Left lung (tissue), 10 donors: ENCODE measurements around the gene GBP2. TPM values are rescaled to one million over a fixed set of nuclear protein-coding genes. Genes with fewer than 3 reads are reported as not detected.

Source experiments
- ATAC-seq: fragments of 200-7000 bp; cut with Tn5 transposase; one replicate; pipeline ENCODE4 v1.9.1; 2020; ENCODE audit warnings: moderate library complexity
- DNase-seq, 4 donors: peaks; one replicate each; pipeline ENCODE4 v3.0.0-alpha.2; 2013 to 2020
- H3K27ac ChIP-seq, 2 donors: fragments of 200-600 bp; sonication (generic) in 1 of 2; one replicate each; pipeline versions ENCODE4 v1.5.0 to v1.8.0; 2020 to 2021
- H3K27me3 ChIP-seq, 2 donors: fragments of 200-600 bp; sonication (generic) in 1 of 2; one replicate each; pipeline versions ENCODE4 v1.5.0 to v1.8.0; 2020 to 2021
- H3K36me3 ChIP-seq, 2 donors: fragments of 200-600 bp; sonication (generic) in 1 of 2; one replicate each; pipeline versions ENCODE4 v1.5.0 to v1.8.0; 2020 to 2021
- H3K4me1 ChIP-seq, 2 donors: fragments of 200-600 bp; one replicate each; pipeline ENCODE4 v1.8.0; 2021
- H3K4me3 ChIP-seq, 2 donors: fragments of 200-600 bp; sonication (generic) in 1 of 2; one replicate each; pipeline versions ENCODE4 v1.5.0 to v1.8.0; 2020 to 2021; ENCODE audit warnings: mild to moderate bottlenecking in 1 of 2
- H3K9me3 ChIP-seq, 2 donors: fragments of 200-600 bp; sonication (generic) in 1 of 2; one replicate each; pipeline versions ENCODE4 v1.5.0 to v1.8.0; 2020 to 2021
- intact Hi-C, 2 donors: fragments of 100-400 bp; cut with DNase I; formaldehyde crosslinking; loops; one replicate each; pipeline versions ENCODE4 v1.11.2 to v1.14.2; 2022
- polyA plus RNA-seq, 6 donors: library from polyadenylated mRNA; unstranded; fragments of 120-200 nt; gene quantifications; one replicate each; pipeline ENCODE4 v1.2.1, GENCODE V29; 2013; ENCODE audit not compliant: insufficient read length in 6 of 6
- total RNA-seq, 2 donors: library from RNA; stranded (reverse); fragmentation: NEBNext Ultra II Directional; extraction: Animal tissue kit (Norgen Biotek cat#: 25700); gene quantifications; one replicate each; pipeline ENCODE4 v1.2.1, GENCODE V29; 2021
- TF ChIP-seq, protein P1 (sequence below), 2 donors: fragments of 200-600 bp; sonication (generic) in 1 of 2; IDR thresholded peaks; one replicate each; pipeline versions ENCODE4 v1.5.0 to v1.8.0; 2021; ENCODE audit warnings: antibody characterized with exemption in 2 of 2
- donor health status: DM: no; HTN: yes; CAD: no.
- donor health status: DM: no; HTN: no; CAD: no.

The GBP2 gene
- total and polyA plus RNA-seq, 8 donors: 2.8 to 67.2 (median 5.7) TPM

DNA sequence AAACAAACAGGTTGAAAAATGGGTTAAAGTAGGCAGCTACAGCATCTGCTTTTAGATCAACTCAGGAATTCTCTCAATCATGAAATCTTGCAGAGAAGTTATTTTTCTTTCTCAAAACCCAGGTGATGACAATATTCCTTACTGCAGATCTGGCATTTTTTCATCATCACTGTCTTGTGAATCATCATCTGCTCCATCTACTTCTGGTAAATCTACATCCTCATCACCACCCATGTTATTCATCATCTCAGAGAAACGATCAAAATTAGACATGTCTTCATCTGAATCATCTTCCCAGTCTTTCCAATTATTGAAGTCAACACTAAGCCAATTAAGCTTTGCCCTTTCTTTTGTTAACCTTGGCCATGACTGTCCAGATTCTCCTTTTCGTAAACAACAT is 21.8 kb downstream of the GBP2 start:
- Histone ChIP-seq H3K4me1 (no peaks in the 10 kb centered on the region), H3K27ac (no peak overlapping the region), H3K36me3 (peaks cover 0 to 53% of the 10 kb centered on the region in 2 donors), H3K4me3 (no peak overlapping the region), H3K9me3 (no peaks in the 10 kb centered on the region), H3K27me3 (no peaks in the 10 kb centered on the region)
- TF ChIP-seq, protein P1, sequence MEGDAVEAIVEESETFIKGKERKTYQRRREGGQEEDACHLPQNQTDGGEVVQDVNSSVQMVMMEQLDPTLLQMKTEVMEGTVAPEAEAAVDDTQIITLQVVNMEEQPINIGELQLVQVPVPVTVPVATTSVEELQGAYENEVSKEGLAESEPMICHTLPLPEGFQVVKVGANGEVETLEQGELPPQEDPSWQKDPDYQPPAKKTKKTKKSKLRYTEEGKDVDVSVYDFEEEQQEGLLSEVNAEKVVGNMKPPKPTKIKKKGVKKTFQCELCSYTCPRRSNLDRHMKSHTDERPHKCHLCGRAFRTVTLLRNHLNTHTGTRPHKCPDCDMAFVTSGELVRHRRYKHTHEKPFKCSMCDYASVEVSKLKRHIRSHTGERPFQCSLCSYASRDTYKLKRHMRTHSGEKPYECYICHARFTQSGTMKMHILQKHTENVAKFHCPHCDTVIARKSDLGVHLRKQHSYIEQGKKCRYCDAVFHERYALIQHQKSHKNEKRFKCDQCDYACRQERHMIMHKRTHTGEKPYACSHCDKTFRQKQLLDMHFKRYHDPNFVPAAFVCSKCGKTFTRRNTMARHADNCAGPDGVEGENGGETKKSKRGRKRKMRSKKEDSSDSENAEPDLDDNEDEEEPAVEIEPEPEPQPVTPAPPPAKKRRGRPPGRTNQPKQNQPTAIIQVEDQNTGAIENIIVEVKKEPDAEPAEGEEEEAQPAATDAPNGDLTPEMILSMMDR (IDR thresholded peaks at IDR 0.05): no peak
- intact Hi-C loops: no loop called here
- ATAC-seq (no peak), DNase-seq (no peak)

DNA sequence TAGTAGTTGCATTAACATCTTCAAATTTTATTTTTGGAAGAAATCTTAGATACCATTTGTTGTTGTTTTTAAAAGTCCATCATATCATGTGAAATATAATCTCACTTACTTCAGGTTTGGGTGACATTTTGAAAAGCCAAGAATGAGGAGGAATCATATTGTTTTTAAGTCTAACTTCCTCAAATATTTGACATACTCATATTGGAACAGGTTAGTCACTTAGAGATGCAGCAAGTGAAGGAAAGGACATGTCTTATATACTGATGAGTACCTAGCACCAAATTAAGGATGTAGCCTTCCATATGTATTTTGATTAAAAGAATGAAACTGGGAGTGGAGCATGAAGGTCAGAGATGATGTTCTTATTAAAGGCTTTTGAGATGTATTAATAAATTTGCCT is 23.9 kb downstream of the GBP2 start:
- TF ChIP-seq, protein P1 (IDR thresholded peaks at IDR 0.05): no peak
- intact Hi-C loops: no loop called here
- Histone ChIP-seq H3K9me3 (no peaks in the 10 kb centered on the region), H3K27ac (no peak overlapping the region), H3K27me3 (no peaks in the 10 kb centered on the region), H3K4me1 (no peaks in the 10 kb centered on the region), H3K36me3 (peaks cover 0 to 32% of the 10 kb centered on the region in 2 donors), H3K4me3 (no peak overlapping the region)
- DNase-seq: no peak
- no peak for ATAC-seq

DNA sequence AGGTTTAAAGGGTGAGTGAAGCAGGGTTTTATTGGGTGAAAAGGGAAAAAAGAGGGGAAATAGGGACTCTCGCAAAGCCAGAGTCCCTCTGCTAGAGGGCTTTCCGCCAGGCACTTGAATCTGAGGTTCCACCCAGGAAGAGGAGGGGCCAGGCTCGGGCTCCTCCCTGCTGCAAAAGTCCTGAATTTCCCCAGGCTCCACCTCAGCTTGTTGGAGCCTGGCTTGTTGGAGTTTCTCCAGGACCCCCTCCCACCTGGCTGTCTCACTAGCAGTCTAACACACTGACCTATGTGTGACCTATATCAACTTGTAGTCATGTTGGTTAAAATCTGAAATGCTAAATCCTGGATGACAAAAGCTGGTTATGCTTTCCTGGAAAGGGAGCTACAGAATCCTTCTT is 25.5 kb downstream of the GBP2 start:
- Histone ChIP-seq H3K27me3 (no peaks in the 10 kb centered on the region), H3K27ac (no peak overlapping the region), H3K9me3 (peaks cover 0 to 8% of the 10 kb centered on the region in 2 donors), H3K36me3 (peaks cover 0 to 16% of the 10 kb centered on the region in 2 donors), H3K4me1 (no peaks in the 10 kb centered on the region), H3K4me3 (no peak overlapping the region)
- TF ChIP-seq, protein P1 (IDR thresholded peaks at IDR 0.05): no peak
- intact Hi-C loops: no loop called here
- ATAC-seq (no peak), DNase-seq (no peak)

DNA sequence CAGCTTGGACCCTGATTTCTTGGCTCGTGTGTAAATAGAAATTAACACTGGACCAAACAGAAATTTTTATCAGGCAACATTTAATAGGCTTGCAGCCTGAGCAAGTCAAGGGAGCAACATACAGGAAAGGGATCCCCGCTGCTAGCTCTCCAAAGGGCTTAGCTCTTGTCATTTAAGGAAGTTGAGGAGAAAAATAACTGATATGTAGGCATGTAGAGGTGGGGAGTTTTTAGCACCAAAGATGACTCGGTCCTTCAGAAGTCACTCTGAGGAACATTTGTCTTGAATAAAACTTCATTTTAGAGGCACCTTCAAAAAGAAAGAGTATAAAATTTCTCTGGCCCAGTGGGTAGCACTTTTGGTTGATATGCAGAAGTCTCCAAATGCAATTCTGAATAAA is 27.1 kb downstream of the GBP2 start:
- no peaks in the 10 kb centered on the region for H3K27me3 ChIP-seq
- ATAC-seq: no peak
- H3K4me3 ChIP-seq: no peak overlapping the region
- intact Hi-C loops: loop anchor here in 1 of 2 donors (10.0 kb wide), 1 partner anchor 256 kb away; no protein-coding TSS in a partner anchor
- no peak for DNase-seq
- peaks cover 0 to 8% of the 10 kb centered on the region in 2 donors for H3K9me3 ChIP-seq
- TF ChIP-seq, protein P1 (IDR thresholded peaks at IDR 0.05): no peak
- no peaks in the 10 kb centered on the region for H3K4me1 ChIP-seq
- H3K36me3 ChIP-seq: peaks cover 0 to under 1% of the 10 kb centered on the region in 2 donors
- H3K27ac ChIP-seq: no peak overlapping the region

DNA sequence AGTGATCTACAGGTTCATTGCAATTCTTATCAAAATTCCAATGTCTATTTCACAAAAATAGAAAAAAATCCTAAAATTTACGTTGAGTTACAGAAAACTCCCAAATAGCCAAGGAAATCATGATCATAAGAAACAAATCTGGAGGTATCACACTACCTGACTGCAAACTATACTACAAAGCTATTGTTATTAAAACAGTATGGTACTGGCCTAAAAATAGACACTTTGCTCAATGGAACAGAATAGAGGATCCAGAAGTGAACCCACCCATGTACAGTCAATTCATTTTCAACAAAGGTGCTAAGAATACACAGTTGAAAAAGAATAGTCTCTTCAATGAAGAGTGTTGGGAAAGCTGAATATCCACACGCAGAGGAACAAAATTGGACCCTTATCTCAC is 30.2 kb downstream of the GBP2 start:
- no peak overlapping the region for H3K4me3 ChIP-seq
- H3K9me3 ChIP-seq: peaks cover 0 to 8% of the 10 kb centered on the region in 2 donors
- intact Hi-C loops: loop anchor here in 1 of 2 donors (10.0 kb wide), 1 partner anchor 259 kb away; no protein-coding TSS in a partner anchor
- TF ChIP-seq, protein P1 (IDR thresholded peaks at IDR 0.05): no peak
- DNase-seq (no peak), ATAC-seq (no peak)
- H3K4me1 ChIP-seq: no peaks in the 10 kb centered on the region
- H3K27me3 ChIP-seq: no peaks in the 10 kb centered on the region
- H3K36me3 ChIP-seq: no peaks in the 10 kb centered on the region
- no peak overlapping the region for H3K27ac ChIP-seq
